Trophoblast cell (in vitro differentiated cells and primary cell): ENCODE measurements around the gene ACBD4.

Experiments used
- DNase-seq, 2 donors: peaks; one replicate each; pipeline ENCODE4 v3.0.0-alpha.2; 2016
- H2AFZ ChIP-seq: 2 replicates; pipeline ENCODE4 v1.6.1; 2013; ENCODE audit warnings: low read length, moderate library complexity, mild to moderate bottlenecking; ENCODE audit not compliant: insufficient read depth, poor library complexity
- H2AK5ac ChIP-seq: 2 replicates; pipeline ENCODE4 v1.6.1; 2013; ENCODE audit warnings: mild to moderate bottlenecking, low read length
- H2BK120ac ChIP-seq: 2 replicates; pipeline ENCODE4 v1.6.1; 2013; ENCODE audit warnings: low read length, mild to moderate bottlenecking, moderate library complexity; ENCODE audit not compliant: insufficient read depth, poor library complexity
- H2BK12ac ChIP-seq: 2 replicates; pipeline ENCODE4 v1.6.1; 2013; ENCODE audit warnings: mild to moderate bottlenecking, low read length, moderate library complexity
- H2BK5ac ChIP-seq: 2 replicates; pipeline ENCODE4 v1.6.1; 2013; ENCODE audit warnings: low read length, low read depth, moderate library complexity, mild to moderate bottlenecking; ENCODE audit not compliant: poor library complexity
- H3K14ac ChIP-seq: 2 replicates; pipeline ENCODE4 v1.6.1; 2013; ENCODE audit warnings: mild to moderate bottlenecking, low read length
- H3K18ac ChIP-seq: 2 replicates; pipeline ENCODE4 v1.6.1; 2013; ENCODE audit warnings: mild to moderate bottlenecking, low read length
- H3K23ac ChIP-seq: 2 replicates; pipeline ENCODE4 v1.6.1; 2013; ENCODE audit warnings: low read length
- H3K27ac ChIP-seq: 2 replicates; pipeline ENCODE4 v1.5.1; 2013; ENCODE audit warnings: low read depth, mild to moderate bottlenecking, inconsistent platforms, low read length, moderate library complexity
- H3K27me3 ChIP-seq: 2 replicates; pipeline ENCODE4 v1.6.1; 2013; ENCODE audit warnings: inconsistent platforms, mild to moderate bottlenecking, low read length, moderate library complexity; ENCODE audit not compliant: insufficient read depth
- H3K36me3 ChIP-seq, 2 experiments: 1 replicate in 1 of 2; 2 replicates in 1 of 2; pipeline ENCODE4 v1.6.1; 2013; ENCODE audit warnings: low read length in 2 of 2, mild to moderate bottlenecking in 2 of 2, moderate library complexity in 1 of 2; ENCODE audit not compliant: insufficient read depth in 2 of 2, control insufficient read depth in 1 of 2
- H3K4ac ChIP-seq: 2 replicates; pipeline ENCODE4 v1.6.1; 2013; ENCODE audit warnings: low read depth, mild to moderate bottlenecking, low read length, moderate library complexity
- H3K4me1 ChIP-seq, 2 experiments: 1 replicate in 1 of 2; 2 replicates in 1 of 2; pipeline ENCODE4 v1.6.1; 2013; ENCODE audit warnings: low read length in 2 of 2, mild to moderate bottlenecking in 2 of 2, moderate library complexity in 1 of 2; ENCODE audit not compliant: insufficient read depth in 2 of 2, control insufficient read depth in 1 of 2
- H3K4me2 ChIP-seq: 2 replicates; pipeline ENCODE4 v1.6.1; 2013; ENCODE audit warnings: inconsistent platforms, mild to moderate bottlenecking, low read length, moderate library complexity
- H3K4me3 ChIP-seq: 2 replicates; pipeline ENCODE4 v1.5.1; 2013; ENCODE audit warnings: mild to moderate bottlenecking, low read depth, low read length, inconsistent platforms
- H3K79me1 ChIP-seq: one replicate; pipeline ENCODE4 v1.6.1; 2013; ENCODE audit warnings: low read length
- H3K79me2 ChIP-seq: 2 replicates; pipeline ENCODE4 v1.6.1; 2013; ENCODE audit warnings: low read length, mild to moderate bottlenecking; ENCODE audit not compliant: control insufficient read depth, insufficient read depth, poor library complexity
- H3K9ac ChIP-seq: 2 replicates; pipeline ENCODE4 v1.6.1; 2013; ENCODE audit warnings: mild to moderate bottlenecking, low read length
- H3K9me3 ChIP-seq: 2 replicates; pipeline ENCODE4 v1.6.1; 2013; ENCODE audit warnings: low read depth, mild to moderate bottlenecking, control low read depth, inconsistent platforms, low read length; ENCODE audit not compliant: insufficient read depth
- H4K12ac ChIP-seq: 2 replicates; pipeline ENCODE4 v1.6.1; 2013; ENCODE audit warnings: low read depth, mild to moderate bottlenecking, low read length, moderate library complexity
- H4K8ac ChIP-seq: 2 replicates; pipeline ENCODE4 v1.6.1; 2013; ENCODE audit warnings: low read depth, mild to moderate bottlenecking, low read length, moderate library complexity
- H4K91ac ChIP-seq: one replicate; pipeline ENCODE4 v1.6.1; 2013; ENCODE audit warnings: low read depth, mild to moderate bottlenecking, low read length, moderate library complexity
- WGBS: extraction: QIAGEN DNeasy Blood & Tissue Kit; methylation state at CpG from one replicate; pipeline ENCODE4 v1.1.7; 2013; ENCODE audit warnings: missing lambda C conversion rate; ENCODE audit not compliant: insufficient read length, insufficient coverage; ENCODE audit errors: extremely low coverage; 5-methylcytosine and 5-hydroxymethylcytosine counted together

ACBD4 gene

GRCh38 chr17:45115871-45116270 lies 19.6 kb upstream of the ACBD4 start:
- no peak overlapping the region for H4K91ac ChIP-seq
- no peak overlapping the region for H3K4me2 ChIP-seq
- no peak overlapping the region for H3K14ac ChIP-seq
- no peak overlapping the region for H2AK5ac ChIP-seq
- H2BK120ac ChIP-seq = no peak overlapping the region
- H2BK12ac ChIP-seq = no peak overlapping the region
- peaks cover 4% of the 10 kb centered on the region for H3K79me1 ChIP-seq
- H3K18ac ChIP-seq = no peak overlapping the region
- H3K27me3 ChIP-seq = no peaks in the 10 kb centered on the region
- H3K79me2 ChIP-seq = no peaks in the 10 kb centered on the region
- no peak overlapping the region for H2BK5ac ChIP-seq
- no peak overlapping the region for H3K4me3 ChIP-seq
- no peak overlapping the region for H3K23ac ChIP-seq
- peak; percentile 81 for DNase-seq
- no peak overlapping the region for H2AFZ ChIP-seq
- peaks cover 2% of the 10 kb centered on the region for H3K9me3 ChIP-seq
- no peak overlapping the region for H3K9ac ChIP-seq
- H4K8ac ChIP-seq = no peak overlapping the region
- H3K4me1 ChIP-seq = peaks cover 9 to 11% of the 10 kb centered on the region in 2 experiments
- H3K36me3 ChIP-seq = peaks cover 25 to 28% of the 10 kb centered on the region in 2 experiments
- WGBS = no CpG with 5 or more reads among the region's 11 CpGs
- H3K27ac ChIP-seq = no peak overlapping the region
- H4K12ac ChIP-seq = no peak overlapping the region
- H3K4ac ChIP-seq = no peak overlapping the region

- no peak overlapping the region for H2BK120ac ChIP-seq
- no CpG with 5 or more reads among the region's 10 CpGs for WGBS
- H3K79me1 ChIP-seq = peaks cover 4% of the 10 kb centered on the region
- no peak overlapping the region for H3K9ac ChIP-seq
- H3K27ac ChIP-seq = no peak overlapping the region
- no peak overlapping the region for H3K23ac ChIP-seq
- peaks cover 25% of the 10 kb centered on the region in 2 experiments for H3K36me3 ChIP-seq
- peaks cover 2% of the 10 kb centered on the region for H3K9me3 ChIP-seq
- no peak overlapping the region for H4K12ac ChIP-seq
- no peak overlapping the region for H3K18ac ChIP-seq
- H3K4me3 ChIP-seq = no peak overlapping the region
- H2BK5ac ChIP-seq = no peak overlapping the region
- no peak overlapping the region for H3K14ac ChIP-seq
- H2BK12ac ChIP-seq = no peak overlapping the region
- no peak overlapping the region for H3K4ac ChIP-seq
- no peak overlapping the region for H2AK5ac ChIP-seq
- no peaks in the 10 kb centered on the region for H3K27me3 ChIP-seq
- H4K8ac ChIP-seq = no peak overlapping the region
- H3K79me2 ChIP-seq = no peaks in the 10 kb centered on the region
- peak in 1 of 2 donors; percentile 38 for DNase-seq
- H3K4me1 ChIP-seq = peaks cover 9 to 11% of the 10 kb centered on the region in 2 experiments
- H3K4me2 ChIP-seq = no peak overlapping the region
- no peak overlapping the region for H4K91ac ChIP-seq
- H2AFZ ChIP-seq = no peak overlapping the region
Observed at GRCh38 chr17:45116434-45117016, 19.0 kb upstream of the ACBD4 start.

GRCh38 chr17:45117334-45117733 lies 18.2 kb upstream of the ACBD4 start:
- no peak overlapping the region for H2BK120ac ChIP-seq
- H3K4me2 ChIP-seq = no peak overlapping the region
- no peak overlapping the region for H3K4ac ChIP-seq
- peaks cover 9 to 11% of the 10 kb centered on the region in 2 experiments for H3K4me1 ChIP-seq
- no peak overlapping the region for H3K9ac ChIP-seq
- peaks cover 2% of the 10 kb centered on the region for H3K9me3 ChIP-seq
- DNase-seq = peak; percentile 94
- H3K79me2 ChIP-seq = no peaks in the 10 kb centered on the region
- no peak overlapping the region for H2BK5ac ChIP-seq
- no peak overlapping the region for H2AK5ac ChIP-seq
- no peak overlapping the region for H2BK12ac ChIP-seq
- no peak overlapping the region for H3K4me3 ChIP-seq
- no peaks in the 10 kb centered on the region for H3K27me3 ChIP-seq
- peaks cover 4% of the 10 kb centered on the region for H3K79me1 ChIP-seq
- peaks cover 22 to 25% of the 10 kb centered on the region in 2 experiments for H3K36me3 ChIP-seq
- no peak overlapping the region for H3K23ac ChIP-seq
- H4K8ac ChIP-seq = no peak overlapping the region
- no peak overlapping the region for H3K18ac ChIP-seq
- H4K12ac ChIP-seq = no peak overlapping the region
- H3K14ac ChIP-seq = no peak overlapping the region
- WGBS = no CpG with 5 or more reads among the region's 4 CpGs
- no peak overlapping the region for H3K27ac ChIP-seq
- H2AFZ ChIP-seq = no peak overlapping the region
- H4K91ac ChIP-seq = no peak overlapping the region

GRCh38 chr17:45117848-45118646 lies 17.4 kb upstream of the ACBD4 start:
- Histone ChIP-seq H4K91ac (no peak overlapping the region), H3K4me2 (no peak overlapping the region), H3K23ac (no peak overlapping the region), H2AFZ (no peak overlapping the region), H3K36me3 (peaks cover 14 to 21% of the 10 kb centered on the region in 2 experiments), H2AK5ac (no peak overlapping the region), H2BK5ac (no peak overlapping the region), H3K9me3 (no peaks in the 10 kb centered on the region), H3K27me3 (no peaks in the 10 kb centered on the region), H3K27ac (no peak overlapping the region), H4K12ac (no peak overlapping the region), H3K79me2 (no peaks in the 10 kb centered on the region), H3K4me1 (peaks cover 9 to 11% of the 10 kb centered on the region in 2 experiments), H2BK12ac (no peak overlapping the region), H4K8ac (no peak overlapping the region), H3K4ac (no peak overlapping the region), H3K14ac (no peak overlapping the region), H3K18ac (no peak overlapping the region), H3K79me1 (peaks cover 4% of the 10 kb centered on the region), H2BK120ac (no peak overlapping the region), H3K4me3 (no peak overlapping the region), H3K9ac (no peak overlapping the region)
- no peak for DNase-seq
- no CpG with 5 or more reads among the region's 20 CpGs for WGBS
